Hematopoietic multipotent progenitor cell treated with erythropoietin and hydrocortisone succinate and interleukin-3 and kit ligand, for 8 days (in vitro differentiated cells): ENCODE results near the gene KLC4.
"Not testable (repeated sequence)": the region's sequence is repeated elsewhere in the genome, so short reads cannot be mapped to it uniquely, and the experiment has no call there.

ENCODE experiments used
- DNase-seq: peaks from one replicate; pipeline ENCODE4 v3.0.0-alpha.2; 2015

Gene KLC4

DNA sequence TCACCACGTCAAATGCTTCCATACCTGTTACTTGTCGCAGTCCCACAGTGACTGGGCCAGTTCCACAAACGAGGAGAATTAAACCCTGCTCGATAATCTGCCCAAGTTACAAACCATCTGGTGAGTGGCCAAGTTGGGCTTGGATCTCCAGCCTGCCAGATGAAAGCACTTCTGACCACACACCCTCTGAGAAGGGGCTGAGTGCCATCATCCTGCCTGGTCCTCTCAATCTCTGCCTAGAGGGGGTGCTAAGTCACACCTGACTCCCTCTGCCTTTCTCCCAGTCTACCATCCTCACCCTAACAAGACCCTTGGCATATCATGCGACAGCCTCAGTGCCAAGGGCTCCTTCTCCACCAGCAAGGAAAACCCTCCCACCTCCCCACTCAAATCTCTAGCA lies 22.2 kb upstream of the KLC4 start:
- no peak for DNase-seq

GRCh38 chr6:43037706-43038105 lies 21.7 kb upstream of the KLC4 start:
- DNase-seq = no peak

- DNase-seq = no peak
Observed at GRCh38 chr6:43038727-43039126, 20.7 kb upstream of the KLC4 start.

DNA sequence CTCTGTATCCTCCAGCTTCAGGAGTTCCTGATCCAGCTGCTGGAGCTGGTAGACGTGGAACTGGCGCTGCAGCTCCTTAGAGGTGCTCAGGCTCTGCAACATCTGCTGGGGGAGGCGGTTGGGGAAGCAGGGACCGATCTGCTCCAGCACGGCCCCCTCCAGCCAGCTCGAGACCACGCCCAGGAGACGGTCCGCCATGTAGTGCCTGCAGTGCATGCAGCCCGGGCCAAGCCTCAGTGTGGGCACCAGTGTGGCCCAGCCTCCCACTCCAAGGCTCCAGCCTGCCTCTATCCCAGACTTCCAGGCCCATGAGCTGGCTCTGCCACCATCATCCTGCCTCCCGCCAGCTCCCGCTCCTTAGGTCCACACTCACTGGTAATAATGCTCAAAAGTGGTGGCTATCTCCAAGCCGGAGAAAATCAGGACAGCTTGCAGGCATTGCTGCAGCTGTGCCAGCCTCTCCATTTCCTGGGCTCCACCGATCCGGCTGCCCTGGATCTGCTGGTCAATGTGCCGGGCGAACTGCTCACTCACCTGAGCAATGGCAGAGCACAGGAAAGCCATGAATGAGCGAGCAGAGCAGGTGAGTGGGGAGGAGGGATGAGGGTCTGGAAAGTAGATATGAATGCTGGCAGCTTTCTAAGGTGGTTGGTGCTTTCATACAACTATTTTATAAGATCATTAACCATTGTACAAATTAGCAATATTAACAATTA lies 18.7 kb upstream of the KLC4 start:
- DNase-seq = no peak

- DNase-seq = not testable (repeated sequence)
Observed at GRCh38 chr6:43041475-43041874, 18.0 kb upstream of the KLC4 start.

DNA sequence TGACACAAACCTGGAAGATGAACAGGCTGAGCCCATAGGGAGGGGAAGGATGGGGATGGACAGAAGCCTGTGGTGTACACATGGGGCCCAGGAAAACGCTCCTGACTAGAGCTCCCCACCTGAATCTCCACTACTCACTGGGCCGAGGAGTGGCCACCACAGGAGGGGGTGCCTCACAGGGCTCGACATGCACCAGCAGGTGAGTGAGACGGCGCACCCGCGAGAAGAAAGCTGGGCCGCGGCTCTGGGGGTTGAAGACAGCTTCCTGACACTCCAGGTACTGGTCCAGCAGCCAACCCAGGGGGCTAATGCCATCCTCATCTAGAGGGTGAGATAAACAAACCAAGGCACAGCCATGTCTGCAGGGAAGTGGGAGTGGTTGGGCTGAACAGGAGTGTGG lies 16.1 kb upstream of the KLC4 start:
- no peak for DNase-seq

GRCh38 chr6:43045371-43045930 lies 14.0 kb upstream of the KLC4 start:
- DNase-seq = no peak

DNA sequence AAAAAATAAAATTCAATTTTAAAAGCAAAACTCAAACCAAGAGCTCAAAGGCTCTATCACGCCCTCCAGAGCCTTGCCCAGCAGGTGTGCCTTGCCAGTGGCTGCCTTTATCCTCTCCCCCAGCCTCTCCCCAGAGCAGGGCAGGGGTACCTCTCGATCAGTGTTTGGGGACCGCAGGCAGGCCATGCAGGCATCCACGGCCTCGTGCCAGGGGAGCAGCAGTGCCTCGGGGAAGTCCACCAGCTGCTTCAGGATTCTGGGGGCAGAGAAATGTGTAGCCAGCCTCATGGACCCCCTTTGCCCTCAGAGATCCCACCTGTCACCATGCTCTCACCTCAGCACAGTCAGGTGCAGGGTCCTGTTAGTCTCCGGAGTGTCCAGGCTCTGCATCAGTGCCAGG lies 11.4 kb upstream of the KLC4 start:
- no peak for DNase-seq

GRCh38 chr6:43050981-43051380 lies 8.4 kb upstream of the KLC4 start:
- no peak for DNase-seq

DNA sequence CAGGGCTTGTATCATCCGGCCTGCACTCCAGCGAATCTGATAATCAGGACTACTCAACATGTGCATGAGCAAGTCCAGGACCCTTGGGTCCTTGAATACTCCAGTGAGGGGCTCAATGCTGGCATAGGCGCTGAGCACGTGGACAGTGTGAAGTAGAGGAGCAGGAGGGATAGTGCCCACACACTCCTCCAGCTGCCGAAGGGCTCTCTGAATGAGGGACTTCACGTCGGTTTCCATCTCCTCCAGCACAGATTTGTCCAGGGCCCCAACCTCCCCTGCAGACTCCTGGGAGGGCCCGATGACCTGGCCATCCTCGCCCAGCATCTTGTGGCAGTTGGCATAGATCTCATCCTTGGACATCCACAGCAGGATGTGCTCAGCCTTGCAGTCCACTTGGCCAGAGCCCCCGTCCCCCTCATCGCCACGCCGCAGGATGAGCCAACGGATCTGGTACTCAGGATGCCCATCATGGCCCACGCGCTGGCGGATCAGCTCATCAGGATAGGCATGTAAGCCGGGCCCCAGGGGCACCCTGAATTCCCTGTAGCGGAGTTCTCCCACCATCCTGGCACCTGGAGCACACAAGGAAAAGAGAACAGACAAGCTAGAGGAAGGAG lies 7.1 kb upstream of the KLC4 start:
- no peak for DNase-seq

DNA sequence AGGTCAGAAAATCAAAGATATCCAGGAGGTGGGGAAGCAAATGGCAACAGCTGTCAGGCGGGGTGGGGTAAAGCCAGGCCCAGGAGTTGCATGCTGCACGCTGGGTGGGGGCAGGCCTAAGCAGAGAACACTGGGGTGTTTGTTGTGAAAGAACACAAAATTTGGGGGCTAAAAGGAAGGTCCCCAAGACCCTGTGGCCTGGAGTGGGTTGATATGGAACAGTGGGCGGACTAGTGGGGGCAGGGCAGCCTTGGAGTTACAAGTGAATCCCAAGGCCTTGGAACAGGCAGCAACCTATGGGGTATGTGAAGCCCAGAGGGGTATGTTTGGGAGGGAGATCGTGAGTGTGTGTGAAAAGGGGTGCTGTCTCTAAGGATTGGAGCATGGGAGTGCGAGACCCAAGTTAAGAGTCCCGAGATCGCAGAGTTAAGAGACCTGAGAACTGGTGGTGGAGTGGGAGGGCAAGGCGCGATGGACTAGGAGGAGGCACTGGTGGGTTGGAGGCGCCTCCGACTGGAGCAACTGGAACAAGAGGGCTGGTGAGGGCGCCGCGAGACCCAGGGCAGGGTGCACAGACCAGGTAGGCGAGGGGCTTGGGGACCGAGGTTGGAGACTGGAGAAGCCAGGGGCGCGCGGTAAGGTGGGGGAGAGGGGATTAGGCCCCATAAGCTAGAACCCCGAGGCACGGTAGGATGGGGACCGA lies 6.4 kb upstream of the KLC4 start:
- peak; percentile 49 for DNase-seq

DNA sequence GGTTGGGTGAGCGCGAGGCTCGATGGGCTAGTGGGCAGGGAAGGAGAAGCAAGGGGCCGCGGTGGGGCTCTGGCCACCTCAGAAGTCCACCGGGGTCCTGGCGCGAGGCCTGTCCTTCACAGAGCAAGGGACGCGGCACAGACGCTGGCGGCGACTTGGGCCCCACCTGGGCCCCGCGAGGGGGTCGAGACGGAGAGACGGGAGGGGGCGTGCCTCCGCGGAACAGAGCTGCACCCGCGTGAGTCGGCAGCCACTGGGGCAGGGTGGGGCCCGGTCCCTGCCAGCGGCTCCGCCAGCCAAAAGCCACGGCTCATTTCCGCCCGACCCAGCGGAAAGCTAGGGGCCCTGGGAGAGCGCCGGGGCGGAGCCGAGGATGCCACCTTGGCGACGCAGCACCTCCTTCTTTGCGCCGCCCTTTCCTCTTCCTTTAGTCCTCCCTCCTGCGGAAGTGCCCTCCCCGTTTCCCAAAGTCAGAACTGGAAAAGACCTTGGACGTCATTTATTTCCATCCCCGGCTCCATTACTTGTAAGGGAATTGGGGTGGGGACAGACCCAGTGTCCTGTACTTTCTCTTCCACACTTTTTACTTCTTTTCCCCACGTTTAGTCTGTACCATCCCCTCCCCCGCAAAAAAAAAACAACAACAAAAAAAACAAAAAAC lies 5.8 kb upstream of the KLC4 start, which contains the start of gene CUL7:
Gene CUL7 (minus strand): TSS at position 307 of the 661 bp plus-strand sequence. CDS start 1,063 bp downstream, outside the sequence.
- peak; percentile 95 for DNase-seq

GRCh38 chr6:43054206-43054943 lies 5.1 kb upstream of the KLC4 start:
- no peak for DNase-seq

- no peak for DNase-seq
Observed at GRCh38 chr6:43055966-43056365, 3.5 kb upstream of the KLC4 start.

- peak; percentile 61 for DNase-seq
Observed at GRCh38 chr6:43058531-43058930, 900 bp upstream of the KLC4 start.

DNA sequence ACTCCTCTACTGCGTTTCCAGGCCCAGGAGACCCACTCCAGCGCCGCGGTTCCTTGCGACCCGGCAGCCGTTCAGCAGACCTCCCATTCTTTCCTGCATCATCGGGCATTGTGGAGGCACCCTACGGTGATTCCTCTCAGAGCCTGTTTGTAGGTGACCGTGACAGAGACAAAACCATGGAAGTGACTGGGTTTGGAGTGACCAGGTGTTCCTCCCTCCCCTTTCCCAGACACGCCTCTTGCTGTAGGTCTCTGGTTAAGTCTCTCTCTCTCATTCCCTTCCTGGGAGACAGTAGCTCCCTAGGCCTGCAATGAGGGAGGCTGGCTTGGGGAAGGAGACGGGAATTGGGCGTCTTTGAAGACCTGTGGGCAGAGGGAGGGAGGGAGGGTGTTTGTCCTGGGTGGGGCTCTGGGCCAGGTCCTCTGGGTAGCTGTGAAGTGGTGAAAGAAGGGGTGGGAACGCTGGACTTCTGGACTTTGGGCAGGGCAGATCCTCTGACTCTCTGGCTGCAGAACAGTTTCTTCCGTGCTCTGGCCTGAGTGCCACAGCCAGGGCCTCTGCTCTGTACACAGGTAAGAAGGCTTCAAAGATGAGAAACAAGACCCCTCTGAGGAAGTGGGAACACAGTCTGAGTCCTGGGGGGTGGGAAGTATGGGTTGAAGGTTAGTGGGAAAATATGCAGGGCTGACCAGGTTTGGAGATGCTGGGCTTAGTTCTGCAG lies 763 bp downstream of the KLC4 start:
- no peak for DNase-seq

DNA sequence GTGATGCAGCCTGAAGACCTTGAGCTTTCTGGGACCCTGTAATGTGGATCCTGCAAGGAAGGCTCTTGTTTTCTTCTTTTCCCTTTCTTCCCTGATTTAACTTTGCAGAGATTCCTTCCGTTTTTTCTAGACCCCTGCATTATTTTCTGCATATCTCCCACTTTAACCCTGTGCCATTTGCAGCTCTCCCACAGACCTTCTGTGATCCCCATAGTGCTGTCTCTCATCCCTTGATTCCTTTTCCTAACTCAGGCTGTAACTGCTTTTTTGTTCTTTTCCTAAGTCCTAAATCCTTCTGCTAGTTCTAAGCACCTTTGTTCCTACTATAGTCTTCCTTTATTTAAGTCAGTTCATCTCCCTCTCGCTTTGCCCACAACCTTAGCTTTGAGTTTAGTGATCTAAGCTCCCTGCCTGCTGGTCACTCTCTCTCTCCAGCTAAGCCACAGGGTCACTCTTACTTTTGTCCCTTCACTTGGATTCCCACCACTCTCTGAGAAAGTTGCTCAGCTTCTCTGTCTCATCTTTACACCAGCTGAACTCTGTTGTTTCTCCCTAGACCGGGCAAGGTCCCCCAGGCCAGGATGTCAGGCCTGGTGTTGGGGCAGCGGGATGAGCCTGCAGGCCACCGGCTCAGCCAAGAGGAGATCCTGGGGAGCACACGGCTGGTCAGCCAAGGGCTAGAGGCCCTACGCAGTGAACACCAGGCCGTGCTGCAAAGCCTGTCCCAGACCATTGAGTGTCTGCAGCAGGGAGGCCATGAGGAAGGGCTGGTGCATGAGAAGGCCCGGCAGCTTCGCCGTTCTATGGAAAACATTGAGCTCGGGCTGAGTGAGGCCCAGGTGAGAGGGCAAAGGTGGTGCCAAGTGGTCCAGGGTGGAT lies 1.6 kb downstream of the KLC4 start:
- no peak for DNase-seq

DNA sequence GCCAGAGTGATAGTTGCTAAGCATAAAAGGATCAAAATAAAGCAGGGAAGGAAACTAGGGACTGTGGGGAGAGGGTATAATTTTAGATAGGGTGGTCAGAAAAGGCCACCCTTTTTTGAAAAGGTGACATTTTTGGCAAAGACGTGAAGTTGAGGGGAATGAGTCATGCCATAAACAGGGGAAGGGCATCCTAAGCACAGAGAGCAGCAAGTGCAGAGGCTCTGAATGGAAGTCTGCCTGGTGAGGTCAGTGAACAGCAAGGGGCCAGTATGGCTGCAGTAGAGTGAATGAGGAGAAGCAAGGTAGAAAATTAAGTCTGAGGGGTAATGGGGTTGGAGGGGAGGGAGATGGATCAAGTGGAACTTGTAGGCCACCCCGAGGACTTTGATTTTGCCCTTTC lies 2.4 kb downstream of the KLC4 start:
- no peak for DNase-seq

GRCh38 chr6:43062818-43063217 lies 3.4 kb downstream of the KLC4 start:
- no peak for DNase-seq

DNA sequence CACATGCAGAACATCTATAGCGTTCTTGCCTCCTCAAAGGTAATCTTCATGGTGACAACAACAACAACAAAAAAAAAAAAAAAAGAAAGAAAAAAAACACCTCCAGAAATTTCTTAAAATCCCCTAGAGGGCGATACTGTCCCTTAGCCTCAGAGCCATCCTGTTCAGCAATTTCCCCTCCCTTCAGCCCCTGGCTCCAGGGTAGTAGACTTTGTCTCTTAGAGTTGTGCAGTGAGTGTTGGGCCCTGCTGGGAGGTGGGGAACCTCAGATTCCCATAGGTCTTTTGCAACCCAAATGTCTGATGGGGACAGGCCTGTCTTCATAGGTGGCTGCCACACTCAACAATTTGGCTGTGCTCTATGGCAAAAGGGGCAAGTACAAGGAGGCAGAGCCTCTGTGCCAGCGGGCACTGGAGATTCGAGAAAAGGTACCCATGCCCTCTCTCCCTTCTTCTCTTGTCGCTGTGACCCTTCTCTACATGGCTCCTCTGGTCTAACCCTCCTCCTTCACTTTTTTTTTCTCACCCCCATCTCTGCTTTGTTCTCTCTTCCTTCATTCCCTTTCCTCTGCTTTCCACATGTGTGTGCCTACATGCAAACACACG lies 10.7 kb downstream of the KLC4 start:
- DNase-seq = peak; percentile 61
